Panc1 (cell line): ENCODE results near the gene EEF1AKMT1. TPM values are rescaled to one million over a fixed set of nuclear protein-coding genes. Genes with fewer than 3 reads are reported as not detected.

Experiments
- ATAC-seq: fragments of 200-7000 bp; cut with Tn5 transposase; 2 replicates; pipeline ENCODE4 v1.9.1; 2020; ENCODE audit warnings: mild to moderate bottlenecking, moderate library complexity
- BruUV-seq: library from RNA; stranded (reverse); fragments of 400-500 nt; replicated peaks from 2 replicates; lab custom pipeline; 2021; lab: Mats Ljungman, UMichigan
- CTCF ChIA-PET: fragments of 300-600 bp; sonication (Branson Sonifier 250); formaldehyde crosslinking; loops from one replicate; lab custom pipeline; 2022; ENCODE audit warnings: antibody characterized with exemption; lab: Charles Lee
- POLR2A ChIA-PET: fragments of 300-600 bp; sonication (Branson Sonifier 250); formaldehyde crosslinking; loops from one replicate; lab custom pipeline; 2022; ENCODE audit warnings: antibody characterized with exemption; lab: Charles Lee
- DNase-seq: peaks from one replicate; pipeline ENCODE4 v3.0.0-alpha.2; 2010; ENCODE audit warnings: low read depth, low spot score
- H3K27ac ChIP-seq: 2 replicates; pipeline ENCODE4 v1.5.1; 2011; ENCODE audit warnings: mild to moderate bottlenecking, low read length, inconsistent platforms
- H3K27me3 ChIP-seq: fragments of 200-500 bp; sonication (Bioruptor generic); 2 replicates; pipeline ENCODE4 v1.6.0; 2014; ENCODE audit warnings: low read length, inconsistent platforms; ENCODE audit not compliant: control insufficient read depth, insufficient read depth
- H3K36me3 ChIP-seq: fragments of 200-500 bp; sonication (Bioruptor generic); 2 replicates; pipeline ENCODE4 v1.5.1; 2014; ENCODE audit warnings: inconsistent platforms, mild to moderate bottlenecking, low read length, moderate library complexity; ENCODE audit not compliant: control insufficient read depth, insufficient read depth
- H3K4me1 ChIP-seq: 2 replicates; pipeline ENCODE4 v1.5.1; 2011; ENCODE audit warnings: inconsistent platforms, mild to moderate bottlenecking, low read length, moderate library complexity; ENCODE audit not compliant: control insufficient read depth, insufficient read depth
- H3K4me3 ChIP-seq, 2 experiments: 2 replicates each; pipeline ENCODE4 v1.5.1; 2011 to 2012; ENCODE audit warnings: low read depth in 2 of 2, low read length in 2 of 2, mild to moderate bottlenecking in 2 of 2, inconsistent platforms in 1 of 2, moderate library complexity in 1 of 2
- H3K9me3 ChIP-seq: fragments of 200-500 bp; sonication (Bioruptor generic); 2 replicates; pipeline ENCODE4 v1.5.1; 2014; ENCODE audit warnings: low read depth, mild to moderate bottlenecking, inconsistent platforms, low read length, moderate library complexity; ENCODE audit not compliant: control insufficient read depth, insufficient read depth
- CTCF ChIP-seq: fragments of 450-650 bp; IDR thresholded peaks from 2 replicates; pipeline ENCODE4 v1.5.1; 2017; ENCODE audit warnings: mild to moderate bottlenecking
- POLR2AphosphoS5 ChIP-seq: IDR thresholded peaks from 2 replicates; pipeline ENCODE4 v1.6.1; 2012; ENCODE audit warnings: mild to moderate bottlenecking, low read depth, low read length, moderate library complexity
- REST ChIP-seq, 2 experiments: IDR thresholded peaks; 2 replicates each; pipeline ENCODE4 v1.6.1; 2011 to 2012; ENCODE audit warnings: low read depth in 2 of 2, control low read depth in 1 of 2, low read length in 1 of 2, mild to moderate bottlenecking in 1 of 2, moderate library complexity in 1 of 2; ENCODE audit not compliant: insufficient read depth in 1 of 2
- SIN3A ChIP-seq: IDR thresholded peaks from 2 replicates; pipeline ENCODE4 v1.6.1; 2012; ENCODE audit warnings: low read depth, mild to moderate bottlenecking, low read length, moderate library complexity, borderline replicate concordance; ENCODE audit not compliant: insufficient read depth
- TCF7L2 ChIP-seq: IDR thresholded peaks from 2 replicates; pipeline ENCODE4 v1.6.1; 2011; ENCODE audit warnings: mild to moderate bottlenecking, low read depth, low read length, inconsistent platforms
- in situ Hi-C: cut with HindIII; loops from 2 replicates; pipeline ENCODE4 v1.10.0; 2016; ENCODE audit warnings: low sequenced_read_pairs, low pct_unique_long_range_greater_than_20kb
- intact Hi-C: fragments of 100-400 bp; cut with micrococcal nuclease; formaldehyde crosslinking; loops from one replicate; pipeline ENCODE4 v1.10.0; 2022; ENCODE audit not compliant: unreplicated experiment
- total RNA-seq: library from RNA; stranded (reverse); gene quantifications from one replicate; pipeline ENCODE4 v1.2.1, GENCODE V29; 2021; ENCODE audit not compliant: unreplicated experiment

EEF1AKMT1 gene
- total RNA-seq, 1 experiment from 2014 or later: 5.4 TPM

GRCh38 chr13:20691616-20692015 lies 82.1 kb downstream of the EEF1AKMT1 start:
- POLR2A ChIA-PET: no interaction called here
- in situ Hi-C loops: no loop called here

GRCh38 chr13:20689291-20689690 lies 84.5 kb downstream of the EEF1AKMT1 start:
- H3K4me1 ChIP-seq: no peaks in the 10 kb centered on the region
- ChIA-PET POLR2A (no interaction called here), CTCF (no interaction called here)
- in situ Hi-C loops (no loop called here), intact Hi-C loops (no loop called here)
- no peak overlapping the region for H3K4me3 ChIP-seq
- H3K36me3 ChIP-seq: no peaks in the 10 kb centered on the region
- H3K27me3 ChIP-seq: no peaks in the 10 kb centered on the region
- H3K27ac ChIP-seq: no peak overlapping the region
- ATAC-seq (no peak), DNase-seq (no peak)
- TF ChIP-seq POLR2AphosphoS5 (no peak), TCF7L2 (no peak), SIN3A (no peak), REST (IDR thresholded peaks at IDR 0.05; ENCODE audit: insufficient read depth in 1 of 2, low read depth in 2 of 2, low read length in 1 of 2) (no peak), CTCF (no peak)
- H3K9me3 ChIP-seq: no peaks in the 10 kb centered on the region
- BruUV-seq: no TSS peak

More at GRCh38 chr13:20691616-20692015, 82.1 kb downstream of the EEF1AKMT1 start:
- Histone ChIP-seq H3K27ac (no peak overlapping the region), H3K4me3 (no peak overlapping the region), H3K4me1 (no peaks in the 10 kb centered on the region), H3K36me3 (no peaks in the 10 kb centered on the region), H3K27me3 (no peaks in the 10 kb centered on the region), H3K9me3 (no peaks in the 10 kb centered on the region)
- ATAC-seq (no peak), DNase-seq (no peak)
- intact Hi-C loops: no loop called here
- CTCF ChIA-PET: no interaction called here
- no TSS peak for BruUV-seq
- TF ChIP-seq CTCF (no peak), REST (IDR thresholded peaks at IDR 0.05; ENCODE audit: insufficient read depth in 1 of 2, low read depth in 2 of 2, low read length in 1 of 2) (no peak), SIN3A (no peak), POLR2AphosphoS5 (no peak)
